BE2C (cell line): Measurements from ENCODE around the gene SLC26A8.
"Not testable (repeated sequence)": the region's sequence is repeated elsewhere in the genome, so short reads cannot be mapped to it uniquely, and the experiment has no call there.

Experiments used
- DNase-seq: peaks from one replicate; pipeline ENCODE4 v3.0.0-alpha.2; 2020
- H3K27me3 ChIP-seq: fragments of 250-450 bp; sonication (Bioruptor Pico); 2 replicates; pipeline ENCODE4 v1.5.1; 2020; ENCODE audit warnings: mild to moderate bottlenecking
- H3K36me3 ChIP-seq: fragments of 250-450 bp; sonication (Bioruptor Pico); 2 replicates; pipeline ENCODE4 v1.5.1; 2020; ENCODE audit warnings: mild to moderate bottlenecking
- H3K4me1 ChIP-seq: fragments of 250-450 bp; sonication (Bioruptor Pico); 2 replicates; pipeline ENCODE4 v1.5.1; 2020
- H3K4me3 ChIP-seq: 2 replicates; pipeline ENCODE4 v1.5.1; 2011; ENCODE audit warnings: low read depth, low read length
- H3K9me3 ChIP-seq: fragments of 250-450 bp; sonication (Bioruptor Pico); 2 replicates; pipeline ENCODE4 v1.5.1; 2020
- TF ChIP-seq, protein P1 (sequence below): IDR thresholded peaks from 2 replicates; pipeline ENCODE4 v1.5.1; 2012; ENCODE audit warnings: mild to moderate bottlenecking, low read depth, low read length

Gene SLC26A8

DNA sequence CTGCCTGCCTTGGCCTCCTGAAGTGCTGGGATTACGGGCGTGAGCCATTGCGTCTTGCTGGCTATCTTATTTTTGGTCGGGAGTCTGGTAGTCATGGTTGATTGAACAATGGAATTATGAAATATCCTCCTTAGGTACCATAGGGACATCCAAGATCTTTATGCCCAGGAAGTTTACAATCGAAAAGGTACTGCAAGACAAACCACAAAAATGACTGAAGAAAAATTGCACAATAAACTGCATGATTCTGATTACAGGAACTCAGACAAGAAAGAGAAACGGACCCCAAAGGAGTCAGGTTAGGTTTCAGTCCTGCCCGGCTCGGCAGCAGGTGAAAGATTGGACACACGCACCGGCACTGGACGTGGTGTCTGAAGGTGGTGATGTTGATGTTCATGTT lies 5.3 kb downstream of the SLC26A8 start:
- TF ChIP-seq, protein P1, sequence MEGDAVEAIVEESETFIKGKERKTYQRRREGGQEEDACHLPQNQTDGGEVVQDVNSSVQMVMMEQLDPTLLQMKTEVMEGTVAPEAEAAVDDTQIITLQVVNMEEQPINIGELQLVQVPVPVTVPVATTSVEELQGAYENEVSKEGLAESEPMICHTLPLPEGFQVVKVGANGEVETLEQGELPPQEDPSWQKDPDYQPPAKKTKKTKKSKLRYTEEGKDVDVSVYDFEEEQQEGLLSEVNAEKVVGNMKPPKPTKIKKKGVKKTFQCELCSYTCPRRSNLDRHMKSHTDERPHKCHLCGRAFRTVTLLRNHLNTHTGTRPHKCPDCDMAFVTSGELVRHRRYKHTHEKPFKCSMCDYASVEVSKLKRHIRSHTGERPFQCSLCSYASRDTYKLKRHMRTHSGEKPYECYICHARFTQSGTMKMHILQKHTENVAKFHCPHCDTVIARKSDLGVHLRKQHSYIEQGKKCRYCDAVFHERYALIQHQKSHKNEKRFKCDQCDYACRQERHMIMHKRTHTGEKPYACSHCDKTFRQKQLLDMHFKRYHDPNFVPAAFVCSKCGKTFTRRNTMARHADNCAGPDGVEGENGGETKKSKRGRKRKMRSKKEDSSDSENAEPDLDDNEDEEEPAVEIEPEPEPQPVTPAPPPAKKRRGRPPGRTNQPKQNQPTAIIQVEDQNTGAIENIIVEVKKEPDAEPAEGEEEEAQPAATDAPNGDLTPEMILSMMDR: no peak
- Histone ChIP-seq H3K4me3 (no peak overlapping the region), H3K36me3 (no peaks in the 10 kb centered on the region), H3K27me3 (no peaks in the 10 kb centered on the region), H3K4me1 (no peaks in the 10 kb centered on the region), H3K9me3 (no peaks in the 10 kb centered on the region)
- no peak for DNase-seq

DNA sequence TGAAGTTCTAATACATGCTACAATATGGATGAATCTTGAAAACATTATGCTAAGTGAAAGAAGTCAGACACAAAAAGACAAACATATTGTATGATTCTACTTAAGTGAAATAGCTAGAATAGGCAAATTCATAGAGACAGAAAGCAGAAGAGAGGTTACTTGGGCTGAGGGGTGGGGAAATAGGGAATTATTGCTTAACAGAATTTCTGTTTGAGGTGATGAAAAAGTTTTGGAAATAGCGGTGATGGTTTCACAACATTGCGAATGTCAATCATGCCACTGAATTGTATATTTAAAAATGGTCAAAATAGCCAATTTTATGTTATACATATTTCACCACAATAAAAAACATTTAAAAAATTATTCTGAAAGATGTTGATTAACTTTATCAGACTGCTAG lies 6.1 kb downstream of the SLC26A8 start:
- no peaks in the 10 kb centered on the region for H3K4me1 ChIP-seq
- no peaks in the 10 kb centered on the region for H3K27me3 ChIP-seq
- H3K36me3 ChIP-seq: no peaks in the 10 kb centered on the region
- no peaks in the 10 kb centered on the region for H3K9me3 ChIP-seq
- H3K4me3 ChIP-seq: no peak overlapping the region
- TF ChIP-seq, protein P1: no peak
- no peak for DNase-seq

DNA sequence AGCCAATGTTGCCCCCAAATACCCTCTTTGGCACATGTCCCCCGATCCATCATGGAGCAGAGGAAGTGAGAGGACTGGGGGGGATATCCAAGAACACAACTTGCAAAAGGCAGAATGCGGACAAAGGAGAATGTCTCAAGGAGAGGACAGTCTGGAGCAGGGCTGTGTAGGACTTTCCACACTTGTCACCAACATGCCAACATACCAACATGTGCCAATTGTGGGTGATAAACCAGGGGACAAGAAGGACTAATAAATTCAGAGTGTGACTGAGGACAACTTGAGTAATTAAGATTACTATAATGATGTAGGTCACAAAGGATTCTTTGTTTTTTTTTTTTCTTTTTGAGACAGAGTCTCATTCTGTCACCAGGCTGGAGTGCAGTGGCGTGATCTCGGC lies 8.8 kb downstream of the SLC26A8 start:
- no peak for DNase-seq

GRCh38 chr6:36000451-36000850 lies 24.0 kb downstream of the SLC26A8 start:
- no peak for DNase-seq
- Histone ChIP-seq H3K4me3 (no peak overlapping the region), H3K4me1 (no peaks in the 10 kb centered on the region), H3K27me3 (no peaks in the 10 kb centered on the region), H3K36me3 (no peaks in the 10 kb centered on the region), H3K9me3 (no peaks in the 10 kb centered on the region)
- TF ChIP-seq, protein P1: no peak

More for the DNA sequence above, 8.8 kb downstream of the SLC26A8 start:
- TF ChIP-seq, protein P1: no peak
- H3K9me3 ChIP-seq: no peaks in the 10 kb centered on the region
- no peak overlapping the region for H3K4me3 ChIP-seq
- H3K4me1 ChIP-seq: no peaks in the 10 kb centered on the region
- H3K36me3 ChIP-seq: no peaks in the 10 kb centered on the region
- no peaks in the 10 kb centered on the region for H3K27me3 ChIP-seq

DNA sequence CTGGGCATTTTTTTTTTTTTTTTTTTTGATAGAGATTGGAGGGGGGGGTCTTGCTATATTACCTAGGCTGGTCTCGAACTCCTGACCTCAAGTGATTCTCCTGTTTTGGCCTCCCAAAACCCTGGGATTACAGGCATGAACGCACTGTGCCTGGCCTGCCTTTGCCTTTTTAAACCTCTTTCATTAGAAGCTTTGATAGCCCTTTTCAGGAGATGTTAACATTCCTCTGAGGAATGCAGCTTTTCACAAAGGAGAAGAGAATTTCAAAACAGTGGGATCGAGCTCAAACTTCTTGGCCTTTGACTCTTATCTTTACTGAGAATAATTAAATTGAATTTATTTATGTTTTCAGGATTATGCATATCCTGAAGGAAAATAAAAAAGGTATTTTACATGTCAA lies 31.3 kb downstream of the SLC26A8 start:
- Histone ChIP-seq H3K36me3 (no peaks in the 10 kb centered on the region), H3K27me3 (no peaks in the 10 kb centered on the region), H3K4me1 (no peaks in the 10 kb centered on the region), H3K9me3 (no peaks in the 10 kb centered on the region), H3K4me3 (no peak overlapping the region)
- no peak for DNase-seq
- TF ChIP-seq, protein P1: no peak

DNA sequence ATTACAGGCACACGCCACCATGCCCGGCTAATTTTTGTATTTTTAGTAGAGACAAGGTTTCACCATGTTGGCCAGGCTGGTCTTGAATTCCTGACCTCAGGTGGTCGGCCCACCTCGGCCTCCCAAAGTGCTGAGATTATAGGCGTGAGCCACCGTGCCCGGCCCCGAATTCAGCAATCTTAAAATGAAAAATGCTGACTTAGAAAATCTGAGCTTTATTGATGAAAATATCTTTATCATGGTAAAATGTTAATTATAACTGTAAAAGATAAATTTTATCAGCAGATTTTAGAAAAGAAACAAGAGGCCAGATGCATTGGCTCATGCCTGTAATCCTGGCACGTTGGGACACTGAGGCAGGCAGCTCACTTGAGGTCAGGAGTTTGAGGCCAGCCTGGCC lies 36.4 kb downstream of the SLC26A8 start:
- not testable (repeated sequence) for DNase-seq, H3K4me3 ChIP-seq, H3K27me3 ChIP-seq, H3K36me3 ChIP-seq, H3K4me1 ChIP-seq, H3K9me3 ChIP-seq

DNA sequence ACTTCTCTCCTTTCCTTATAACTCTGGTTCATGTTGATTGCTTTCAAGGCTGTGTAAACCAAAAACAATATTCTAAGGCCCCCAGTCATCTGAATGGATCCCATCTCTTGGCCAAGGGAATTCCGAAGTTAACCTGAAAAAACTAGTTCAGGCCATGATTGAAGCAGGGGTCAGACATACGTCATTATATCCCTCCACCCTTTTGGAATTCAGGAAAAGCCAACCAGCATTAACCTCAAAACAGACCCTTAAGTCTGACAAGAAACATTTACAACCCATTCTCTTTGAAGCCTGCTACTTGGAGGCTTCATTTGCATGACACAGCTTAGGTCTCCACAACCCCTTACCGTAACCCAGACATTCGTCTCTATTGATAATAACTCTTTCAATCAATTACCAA lies 39.7 kb downstream of the SLC26A8 start:
- no peak for DNase-seq
- Histone ChIP-seq H3K36me3 (no peaks in the 10 kb centered on the region), H3K4me1 (no peaks in the 10 kb centered on the region)

More for the DNA sequence above, 39.7 kb downstream of the SLC26A8 start:
- TF ChIP-seq, protein P1: no peak
- Histone ChIP-seq H3K4me3 (no peak overlapping the region), H3K9me3 (no peaks in the 10 kb centered on the region), H3K27me3 (no peaks in the 10 kb centered on the region)
